Heart right ventricle (tissue), 16 donors: ENCODE measurements around the gene PPIP5K2. TPM values are rescaled to one million over a fixed set of nuclear protein-coding genes. Genes with fewer than 3 reads are reported as not detected.
A peak's percentile ranks its signal among the peaks of the same experiment; 100 is the strongest.

ENCODE experiments used
- ATAC-seq, 8 donors: fragments of 200-7000 bp; cut with Tn5 transposase; one replicate each; pipeline ENCODE4 v1.9.1; 2020; ENCODE audit warnings: mild to moderate bottlenecking in 8 of 8, moderate library complexity in 8 of 8, moderate number of reproducible peaks in 1 of 8
- DNase-seq, 2 donors: peaks; one replicate each; pipeline ENCODE4 v3.0.0-alpha.2; 2020
- H3K27ac ChIP-seq, 10 donors: fragments of 200-600 bp; sonication (generic) in 2 of 10; one replicate each; pipeline versions ENCODE4 v1.5.0 to v1.8.0; 2020 to 2022; ENCODE audit warnings: mild to moderate bottlenecking in 3 of 10
- H3K27me3 ChIP-seq, 7 donors: fragments of 200-600 bp; one replicate each; pipeline ENCODE4 v1.8.0; 2021 to 2022; ENCODE audit warnings: mild to moderate bottlenecking in 2 of 7
- H3K36me3 ChIP-seq, 9 donors: fragments of 200-600 bp; sonication (generic) in 1 of 9; one replicate each; pipeline versions ENCODE4 v1.5.0 to v1.8.0; 2020 to 2022; ENCODE audit warnings: mild to moderate bottlenecking in 2 of 9
- H3K4me1 ChIP-seq, 9 donors: fragments of 200-600 bp; sonication (generic) in 1 of 9; one replicate each; pipeline versions ENCODE4 v1.5.0 to v1.8.0; 2020 to 2022; ENCODE audit warnings: mild to moderate bottlenecking in 4 of 9
- H3K4me3 ChIP-seq, 10 donors: fragments of 200-600 bp; sonication (generic) in 2 of 10; one replicate each; pipeline versions ENCODE4 v1.5.0 to v1.8.0; 2020 to 2022; ENCODE audit warnings: mild to moderate bottlenecking in 7 of 10, moderate library complexity in 2 of 10
- H3K9me3 ChIP-seq, 11 donors: fragments of 200-600 bp in 10 of 11; sonication (generic) in 2 of 11; one replicate each; pipeline versions ENCODE4 v1.5.0 to v1.8.0; 2013 to 2022; ENCODE audit warnings: mild to moderate bottlenecking in 2 of 11, control low read depth in 1 of 11, moderate library complexity in 1 of 11
- CTCF ChIP-seq, 9 donors: fragments of 200-600 bp; sonication (generic) in 2 of 9; IDR thresholded peaks; one replicate each; pipeline versions ENCODE4 v1.5.0 to v1.8.0; 2021 to 2022; ENCODE audit warnings: antibody characterized with exemption in 9 of 9, mild to moderate bottlenecking in 5 of 9, moderate library complexity in 1 of 9
- WGBS, 2 donors: extraction: QIAGEN DNeasy Blood & Tissue Kit; methylation state at CpG; one replicate each; pipeline ENCODE4 v1.1.7; 2013; ENCODE audit warnings: inconsistent platforms in 1 of 2; 5-methylcytosine and 5-hydroxymethylcytosine counted together
- intact Hi-C, 10 donors: fragments of 100-400 bp; cut with DNase I; formaldehyde crosslinking; loops; one replicate each; pipeline versions ENCODE4 v1.11.1 to v1.14.2; 2022
- polyA plus RNA-seq, 2 donors: library from polyadenylated mRNA; stranded (reverse); fragments of 200-250 nt; gene quantifications; one replicate each; pipeline ENCODE4 v1.2.3, GENCODE V29; 2013
- total RNA-seq, 10 donors: library from RNA; stranded (reverse); fragmentation: NEBNext Ultra II Directional in 3 of 10; extraction: Animal tissue kit (Norgen Biotek cat#: 25700) in 3 of 10; gene quantifications; one replicate each; pipeline versions ENCODE4 v1.2.1 to v1.2.4, GENCODE V29; 2021 to 2023
- donor health status: Arrhythmogenic right ventricular cardiomyopathy.
- donor health status: ischemic (EF 13 %, LVEDD 7.1; RV severe dilation, severe dysfunction).
- donor health status: healthy with polysubstance abuse.
- donor health status: DM: no; HTN: yes; CAD: no.
- donor health status: DM: no; HTN: no; CAD: no.
- donor health status: ischemic (EF 25% LVEDD 6.9; RV normal size, moderate dysfunction).
- donor health status: ischemic (EF 25% LVEDD 5.7; RV mildly dilated, moderate dysfunction).
- donor health status: healthy.
- donor health status: DM: yes; HTN: yes; CAD: no.
- donor health status: Ischemic cardiomyopathy.
- donor health status: ischemic (EF 35%, LVEDD 5.7; RV mildly dilated, moderate dysfunction).
- donor health status: nonischemic (EF 11% LVEDD 7.7; RV severe dilation, severe dysfunction).
- donor health status: DM: yes; HTN: yes; CAD: no.
- donor health status: PGD.
- donor health status: ischemic (EF 29% LVEDD 5.4; RV normal size, mild dysfunction).
- donor health status: nonischemic (EF 23%, LVEDD 6.1; RV moderate dilation, normal function).

PPIP5K2 gene
- total and polyA plus RNA-seq, 12 donors: 17.1 to 72.9 (median 35.6) TPM

DNA sequence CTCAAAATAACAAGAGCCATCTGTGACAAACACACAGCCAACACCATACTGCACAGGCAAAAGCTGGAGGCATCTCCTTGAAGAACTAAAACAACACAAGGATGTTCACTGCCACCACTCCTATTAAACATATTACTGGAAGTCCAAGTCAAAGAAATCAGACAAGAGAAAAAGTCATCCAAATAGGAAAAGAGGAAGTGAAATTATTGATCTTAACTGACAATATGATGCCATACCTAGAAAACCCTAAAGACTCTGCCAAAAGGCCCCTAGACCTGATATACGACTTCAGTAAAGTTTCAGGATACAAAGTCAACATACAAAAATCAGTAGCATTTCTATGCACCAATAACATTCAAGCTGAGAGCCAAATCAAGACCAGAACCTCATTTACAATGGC, 108.5 kb downstream of the PPIP5K2 start:
- no peak overlapping the region for H3K4me3 ChIP-seq
- ATAC-seq (no peak), DNase-seq (no peak)
- peaks cover 0 to 6% (median 0%) of the 10 kb centered on the region in 11 donors for H3K9me3 ChIP-seq
- 74 to 97% methylated on average over 1 of the region's 1 CpG for whole genome bisulfite sequencing, 2 donors
- peaks cover 0 to 5% (median 0%) of the 10 kb centered on the region in 7 donors for H3K27me3 ChIP-seq
- no peaks in the 10 kb centered on the region for H3K36me3 ChIP-seq
- no peaks in the 10 kb centered on the region for H3K4me1 ChIP-seq
- intact Hi-C loops: no loop called here
- H3K27ac ChIP-seq: no peak overlapping the region
- no peak for TF ChIP-seq CTCF (IDR thresholded peaks at IDR 0.05)

DNA sequence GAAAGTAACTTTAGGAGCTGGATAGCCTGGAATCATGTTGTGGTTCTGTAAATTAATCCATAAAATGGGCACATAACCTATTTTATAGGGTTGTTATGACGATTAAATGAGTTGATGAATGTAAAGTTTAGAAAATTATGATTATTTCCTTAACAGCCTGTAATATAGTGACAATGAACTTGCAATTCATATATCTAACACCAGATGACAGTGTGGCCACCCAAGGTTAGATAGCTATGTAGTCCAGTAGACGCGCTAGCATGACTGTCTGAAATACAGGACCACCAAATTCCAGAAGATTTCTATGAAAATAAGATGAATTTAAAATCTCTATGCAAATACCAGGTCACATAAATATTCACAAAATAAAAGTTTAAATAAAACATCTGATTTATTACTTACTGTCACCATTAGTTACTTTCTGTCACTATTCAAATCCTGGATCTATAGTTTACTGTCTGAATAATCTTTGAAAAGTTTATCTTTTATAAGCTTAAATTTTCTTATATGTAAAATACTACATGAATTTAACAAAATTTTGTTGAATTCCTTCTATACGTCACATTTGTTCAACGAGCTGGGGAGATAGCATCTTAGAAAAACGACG, 112.4 kb downstream of the PPIP5K2 start:
- peak in 1 of 2 donors; percentile 12 for DNase-seq
- ATAC-seq: peak in 7 of 8 donors; percentile 58 to 78 (median 67)
- no peak overlapping the region for H3K4me3 ChIP-seq
- no peak overlapping the region for H3K27ac ChIP-seq
- H3K4me1 ChIP-seq: no peaks in the 10 kb centered on the region
- no peaks in the 10 kb centered on the region for H3K27me3 ChIP-seq
- peaks cover 0 to 6% (median 0%) of the 10 kb centered on the region in 11 donors for H3K9me3 ChIP-seq
- peak; percentile 72 to 94 (median 85) for TF ChIP-seq CTCF (IDR thresholded peaks at IDR 0.05)
- intact Hi-C loops: loop anchor here in 8 of 10 donors (1.0 to 5.0 kb wide), 6 partner anchors 240 to 245 kb away; no protein-coding TSS in a partner anchor
- 72 to 77% methylated on average over 7 of the region's 7 CpGs for WGBS, 2 donors
- no peaks in the 10 kb centered on the region for H3K36me3 ChIP-seq

DNA sequence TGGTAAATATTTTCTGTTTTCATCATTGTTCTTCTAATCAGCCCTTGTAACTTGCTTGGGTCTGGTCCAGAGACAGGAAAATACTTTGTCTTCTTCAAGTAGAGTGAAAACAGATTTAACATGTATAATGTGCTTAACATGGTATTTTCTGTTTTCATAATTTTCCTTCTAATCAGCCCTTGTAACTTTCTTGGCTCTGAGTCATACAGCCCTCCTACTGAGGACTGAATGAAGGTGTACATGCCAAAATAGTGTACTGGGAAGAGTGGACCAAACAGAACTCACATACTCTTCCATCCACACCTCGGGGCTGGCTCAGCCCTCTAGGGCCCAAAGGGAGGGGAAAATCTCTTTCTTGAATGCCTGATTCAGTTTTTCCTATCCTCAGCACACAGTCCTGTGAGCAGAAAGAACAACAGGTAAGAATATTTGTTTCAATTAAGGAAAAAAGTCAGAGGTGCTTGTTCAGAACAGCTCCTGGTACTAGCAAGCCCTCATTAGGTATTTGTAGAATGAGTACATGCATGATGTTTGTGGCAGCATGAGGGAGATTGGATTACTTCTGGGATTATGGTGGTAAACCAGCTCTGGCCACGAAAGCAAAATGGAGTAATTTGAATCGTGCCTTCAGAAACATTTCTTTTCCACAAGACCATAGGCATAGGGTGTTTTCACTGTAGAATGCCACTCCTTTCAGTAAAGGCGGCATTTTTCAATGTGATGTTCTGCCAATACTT, 114.3 kb downstream of the PPIP5K2 start:
- DNase-seq (no peak), ATAC-seq (no peak)
- intact Hi-C loops: loop anchor here in 4 of 10 donors (2.0 to 5.0 kb wide), 3 partner anchors 238 to 243 kb away; no protein-coding TSS in a partner anchor
- no peak for TF ChIP-seq CTCF (IDR thresholded peaks at IDR 0.05)
- Histone ChIP-seq H3K36me3 (no peaks in the 10 kb centered on the region), H3K27ac (no peak overlapping the region), H3K9me3 (peaks cover 0 to 9% (median 4%) of the 10 kb centered on the region in 11 donors), H3K4me3 (no peak overlapping the region), H3K4me1 (no peaks in the 10 kb centered on the region), H3K27me3 (no peaks in the 10 kb centered on the region)
- WGBS, 2 donors: 84 to 90% methylated on average over 4 of the region's 4 CpGs

DNA sequence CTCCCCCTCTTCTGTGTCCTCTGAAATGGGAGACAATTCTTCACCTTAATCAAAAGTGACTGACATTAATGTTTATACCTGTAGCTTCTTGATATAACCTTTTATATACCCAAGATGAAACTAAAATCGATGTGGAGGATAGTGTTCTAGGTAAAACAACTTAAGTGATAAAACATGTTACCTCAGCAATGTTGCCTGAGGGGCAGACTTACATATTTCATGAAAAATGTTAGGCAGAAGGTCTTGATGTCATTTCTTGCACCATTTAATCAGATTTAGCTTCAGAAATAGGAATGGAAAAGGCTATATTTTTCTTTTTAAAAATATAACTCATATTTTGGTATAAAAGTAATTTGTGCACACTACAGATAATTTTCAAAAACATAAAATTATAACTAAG, 115.8 kb downstream of the PPIP5K2 start:
- WGBS, 2 donors: 71 to 85% methylated on average over 1 of the region's 1 CpG

More for the DNA sequence above, 115.8 kb downstream of the PPIP5K2 start:
- intact Hi-C loops: loop anchor here in 1 of 10 donors (2.0 kb wide), 1 partner anchor 239 kb away; no protein-coding TSS in a partner anchor
- peaks cover 0 to 19% (median 4%) of the 10 kb centered on the region in 11 donors for H3K9me3 ChIP-seq
- H3K4me1 ChIP-seq: no peaks in the 10 kb centered on the region
- no peak for ATAC-seq
- no peaks in the 10 kb centered on the region for H3K27me3 ChIP-seq
- DNase-seq: no peak
- no peak for TF ChIP-seq CTCF (IDR thresholded peaks at IDR 0.05)
- H3K36me3 ChIP-seq: no peaks in the 10 kb centered on the region
- no peak overlapping the region for H3K27ac ChIP-seq
- H3K4me3 ChIP-seq: no peak overlapping the region
